GM12878 (cell line): Measurements from ENCODE around the gene BCAS4. TPM values are rescaled to one million over a fixed set of nuclear protein-coding genes. Genes with fewer than 3 reads are reported as not detected.

Experiments used
- ATAC-seq: fragments of 200-7000 bp; cut with Tn5 transposase; 3 replicates; pipeline ENCODE4 v1.9.1; 2020; ENCODE audit warnings: mild to moderate bottlenecking, moderate library complexity
- BruUV-seq: library from RNA; stranded (reverse); fragments of 400-500 nt; replicated peaks from 2 replicates; lab custom pipeline; 2021; lab: Mats Ljungman, UMichigan
- CTCF ChIA-PET: fragments of 300-600 bp; sonication (Branson Sonifier 250); formaldehyde crosslinking; extraction: SDS; loops from one replicate; lab custom pipeline; 2021; ENCODE audit warnings: inconsistent platforms; lab: Yijun Ruan, JAX
- POLR2A ChIA-PET: fragments of 350-600 bp; formaldehyde crosslinking; extraction: SDS; loops from one replicate; lab custom pipeline; 2021; ENCODE audit warnings: inconsistent platforms; lab: Charles Lee
- RAD21 ChIA-PET: fragments of 300-600 bp; sonication (Branson Sonifier 250); formaldehyde crosslinking; loops from one replicate; lab custom pipeline; 2023; ENCODE audit warnings: antibody characterized with exemption; ENCODE audit not compliant: unreplicated experiment; lab: Charles Lee
- SMC1A ChIA-PET: fragments of 300-600 bp; sonication (Branson Sonifier 250); formaldehyde crosslinking; loops from one replicate; lab custom pipeline; 2023; ENCODE audit not compliant: unreplicated experiment, uncharacterized antibody; lab: Charles Lee
- DNase-seq: peaks from one replicate; pipeline ENCODE4 v3.0.0-alpha.2; 2011; ENCODE audit warnings: low read depth, low spot score
- FAIRE-seq: peaks from 3 replicates; lab custom pipeline; 2011; peaks lifted over from hg19 to GRCh38; lab: Jason Lieb, UNC
- H2AFZ ChIP-seq: 2 replicates; pipeline ENCODE4 v1.6.0; 2011; ENCODE audit warnings: low read depth, low read length, control low read depth; ENCODE audit not compliant: control insufficient read depth
- H3K27ac ChIP-seq: 2 replicates; pipeline ENCODE4 v1.5.1; 2011; ENCODE audit warnings: control low read depth; ENCODE audit not compliant: control insufficient read depth, insufficient read depth
- H3K27me3 ChIP-seq, 2 experiments: replicated peaks in 1 of 2; 2 replicates each; pipeline versions ENCODE4 v1.6.0 to v1.6.1; 2011; ENCODE audit warnings: low read length in 1 of 2; ENCODE audit not compliant: control insufficient read depth in 2 of 2, insufficient read depth in 2 of 2
- H3K36me3 ChIP-seq, 2 experiments: 2 replicates each; pipeline ENCODE4 v1.5.1; 2011; ENCODE audit warnings: low read length in 1 of 2; ENCODE audit not compliant: control insufficient read depth in 2 of 2, insufficient read depth in 2 of 2
- H3K4me1 ChIP-seq: 2 replicates; pipeline ENCODE4 v1.6.1; 2011; ENCODE audit warnings: mild to moderate bottlenecking, low read length, moderate library complexity, mixed read lengths; ENCODE audit not compliant: control insufficient read depth, insufficient read depth
- H3K4me2 ChIP-seq: 2 replicates; pipeline ENCODE4 v1.6.0; 2011; ENCODE audit warnings: control low read depth; ENCODE audit not compliant: control insufficient read depth, insufficient read depth
- H3K4me3 ChIP-seq: fragments of 200-600 bp; sonication (generic); 2 replicates; pipeline ENCODE4 v1.5.1; 2016
- H3K79me2 ChIP-seq: 2 replicates; pipeline ENCODE4 v1.6.0; 2011; ENCODE audit warnings: low read length; ENCODE audit not compliant: control insufficient read depth, insufficient read depth
- H3K9ac ChIP-seq: 2 replicates; pipeline ENCODE4 v1.8.0; 2011; ENCODE audit warnings: low read length, control low read depth, mixed read lengths; ENCODE audit not compliant: control insufficient read depth, insufficient read depth
- H3K9me3 ChIP-seq: replicated peaks from 3 replicates; pipeline ENCODE4 v1.5.1; 2011; ENCODE audit warnings: mild to moderate bottlenecking, low read length; ENCODE audit not compliant: control insufficient read depth, insufficient read depth
- H4K20me1 ChIP-seq: 2 replicates; pipeline ENCODE4 v1.6.0; 2011; ENCODE audit not compliant: control insufficient read depth, insufficient read depth
- CHD2 ChIP-seq: IDR thresholded peaks from 2 replicates; pipeline ENCODE4 v1.6.1; 2011; ENCODE audit warnings: low read depth, low read length, improper control_type of control experiment, borderline replicate concordance
- ETV6 ChIP-seq, 2 experiments: fragments of 450-650 bp in 1 of 2; IDR thresholded peaks in 1 of 2; conservative IDR thresholded peaks in 1 of 2; 2 replicates each; pipeline ENCODE4 v1.6.1; 2014; ENCODE audit warnings: antibody characterized with exemption in 1 of 2, borderline replicate concordance in 1 of 2, low read depth in 1 of 2, mild to moderate bottlenecking in 1 of 2, moderate library complexity in 1 of 2
- MTA2 ChIP-seq: fragments of 450-650 bp; IDR thresholded peaks from 2 replicates; pipeline ENCODE4 v1.6.1; 2016; ENCODE audit warnings: low read depth, mild to moderate bottlenecking, moderate library complexity
- NFXL1 ChIP-seq: fragments of 450-650 bp; IDR thresholded peaks from 2 replicates; pipeline ENCODE4 v1.6.1; 2017; ENCODE audit warnings: antibody characterized with exemption, mild to moderate bottlenecking, borderline replicate concordance
- PBX3 ChIP-seq: IDR thresholded peaks from 2 replicates; pipeline ENCODE4 v1.6.1; 2011; ENCODE audit warnings: mild to moderate bottlenecking, low read depth, low read length, moderate library complexity; ENCODE audit not compliant: insufficient replicate concordance
- POLR2AphosphoS2 ChIP-seq: IDR thresholded peaks from 2 replicates; pipeline ENCODE4 v1.6.1; 2011; ENCODE audit warnings: low read depth, mild to moderate bottlenecking, low read length, improper control_type of control experiment, moderate library complexity
- ZNF24 ChIP-seq: fragments of 450-650 bp; IDR thresholded peaks from 2 replicates; pipeline ENCODE4 v1.6.1; 2017; ENCODE audit warnings: antibody characterized with exemption, mild to moderate bottlenecking
- WGBS: methylation state at CpG from one replicate; pipeline ENCODE4 v1.1.6; 2016; ENCODE audit warnings: low lambda C conversion rate; ENCODE audit not compliant: insufficient replicate concordance, insufficient coverage; ENCODE audit errors: missing lambda C conversion rate; 5-methylcytosine and 5-hydroxymethylcytosine counted together
- in situ Hi-C: fragments of 300-500 bp; cut with MboI; formaldehyde crosslinking; loops from 9 replicates; pipeline ENCODE4 v1.14.3; 2018; ENCODE audit warnings: mixed read lengths
- intact Hi-C: fragments of 100-400 bp; cut with micrococcal nuclease; formaldehyde crosslinking; loops from one replicate; pipeline ENCODE4 v1.14.2; 2022; ENCODE audit not compliant: unreplicated experiment
- polyA plus RNA-seq, 11 experiments: library from polyadenylated mRNA; depleted of rRNA in 4 of 11; unstranded in 6 of 11; stranded (reverse) in 5 of 11; fragments of >200 nt; fragmentation: Nextera tagmentation in 4 of 11; fragmentation: Illumina TruSeq in 1 of 11; extraction: Ambion mirVana in 4 of 11; extraction: Trizol in 1 of 11; gene quantifications; 1 replicate in 1 of 11; 2 replicates in 10 of 11; pipeline versions ENCODE4 v1.2.1 to v1.2.3, GENCODE V29; 2011 to 2016; ENCODE audit warnings: inconsistent platforms in 2 of 11, missing spikeins in 2 of 11, low read depth in 1 of 11
- total RNA-seq, 4 experiments: library from RNA; depleted of rRNA in 3 of 4; stranded (reverse); fragments of >200 nt in 3 of 4; fragmentation: Illumina TruSeq in 1 of 4; extraction: Trizol in 1 of 4; gene quantifications; 2 replicates each; pipeline versions ENCODE4 v1.2.1 to v1.2.3, GENCODE V29; 2013 to 2021
- TF ChIP-seq, protein P1 (sequence below): fragments of 450-650 bp; IDR thresholded peaks from 2 replicates; pipeline ENCODE4 v1.6.1; 2016; ENCODE audit warnings: mild to moderate bottlenecking
- TF ChIP-seq, protein P2 (sequence below): IDR thresholded peaks from 2 replicates; pipeline ENCODE4 v1.6.1; 2012; ENCODE audit warnings: low read length, inconsistent platforms

Gene BCAS4
- total and polyA plus RNA-seq, 10 of the 15 experiments (the other 5 are each of a cell fraction or from before 2014, with no cell fraction given): 14.8 to 214 (median 65.3) TPM

GRCh38 chr20:50762435-50763220 is 32.2 kb upstream of the BCAS4 start:
- ChIA-PET CTCF (interaction anchor here (1.2 kb wide), 1 partner anchor 13 kb away, joined by 3 read pairs; no protein-coding TSS in a partner anchor), POLR2A (no interaction called here), SMC1A (no interaction called here)

More at GRCh38 chr20:50762435-50763220, 32.2 kb upstream of the BCAS4 start:
- Histone ChIP-seq H3K27ac (no peak overlapping the region), H3K4me1 (no peaks in the 10 kb centered on the region), H3K4me2 (no peak overlapping the region), H3K27me3 (no peaks in the 10 kb centered on the region), H3K79me2 (no peaks in the 10 kb centered on the region)
- intact Hi-C loops: no loop called here
- ATAC-seq (no peak), DNase-seq (no peak)
- no TSS peak for BruUV-seq
- in situ Hi-C loops: no loop called here
- no peak for TF ChIP-seq CHD2
- TF ChIP-seq, protein P1, sequence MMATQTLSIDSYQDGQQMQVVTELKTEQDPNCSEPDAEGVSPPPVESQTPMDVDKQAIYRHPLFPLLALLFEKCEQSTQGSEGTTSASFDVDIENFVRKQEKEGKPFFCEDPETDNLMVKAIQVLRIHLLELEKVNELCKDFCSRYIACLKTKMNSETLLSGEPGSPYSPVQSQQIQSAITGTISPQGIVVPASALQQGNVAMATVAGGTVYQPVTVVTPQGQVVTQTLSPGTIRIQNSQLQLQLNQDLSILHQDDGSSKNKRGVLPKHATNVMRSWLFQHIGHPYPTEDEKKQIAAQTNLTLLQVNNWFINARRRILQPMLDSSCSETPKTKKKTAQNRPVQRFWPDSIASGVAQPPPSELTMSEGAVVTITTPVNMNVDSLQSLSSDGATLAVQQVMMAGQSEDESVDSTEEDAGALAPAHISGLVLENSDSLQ: no peak
- TF ChIP-seq NFXL1: peak; percentile 76; the same call in 1 of the 2 replicates
- TF ChIP-seq MTA2: no peak
- peak in 1 of 2 experiments; percentile 65; a peak in 1 of 4 replicates for TF ChIP-seq ETV6 (conservative IDR thresholded peaks at IDR 0.05 in 1 of 2, IDR thresholded peaks at IDR 0.05 in 1 of 2; ENCODE audit: borderline replicate concordance in 1 of 2, low read depth in 1 of 2)
- no peak for TF ChIP-seq PBX3
- TF ChIP-seq, protein P2, sequence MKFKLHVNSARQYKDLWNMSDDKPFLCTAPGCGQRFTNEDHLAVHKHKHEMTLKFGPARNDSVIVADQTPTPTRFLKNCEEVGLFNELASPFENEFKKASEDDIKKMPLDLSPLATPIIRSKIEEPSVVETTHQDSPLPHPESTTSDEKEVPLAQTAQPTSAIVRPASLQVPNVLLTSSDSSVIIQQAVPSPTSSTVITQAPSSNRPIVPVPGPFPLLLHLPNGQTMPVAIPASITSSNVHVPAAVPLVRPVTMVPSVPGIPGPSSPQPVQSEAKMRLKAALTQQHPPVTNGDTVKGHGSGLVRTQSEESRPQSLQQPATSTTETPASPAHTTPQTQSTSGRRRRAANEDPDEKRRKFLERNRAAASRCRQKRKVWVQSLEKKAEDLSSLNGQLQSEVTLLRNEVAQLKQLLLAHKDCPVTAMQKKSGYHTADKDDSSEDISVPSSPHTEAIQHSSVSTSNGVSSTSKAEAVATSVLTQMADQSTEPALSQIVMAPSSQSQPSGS: no peak
- TF ChIP-seq POLR2AphosphoS2: no peak
- TF ChIP-seq ZNF24: no peak
- TF ChIP-seq, all 136 proteins: peak for 2
- RAD21 ChIA-PET: interaction anchor here (0.7 kb wide), 1 partner anchor 51 kb away, joined by 4 read pairs; no protein-coding TSS in a partner anchor
- H3K36me3 ChIP-seq: no peaks in the 10 kb centered on the region
- H3K9ac ChIP-seq: no peak overlapping the region
- H3K4me3 ChIP-seq: no peak overlapping the region
- H3K9me3 ChIP-seq: no peaks in the 10 kb centered on the region
- H4K20me1 ChIP-seq: no peaks in the 10 kb centered on the region
- 57% methylated on average over 12 of the region's 12 CpGs for WGBS
- H2AFZ ChIP-seq: no peak overlapping the region
- no peak for FAIRE-seq
